Thoracic aorta (tissue), 2 donors: ENCODE results near the gene GMIP. TPM values are rescaled to one million over a fixed set of nuclear protein-coding genes. Genes with fewer than 3 reads are reported as not detected.

Source experiments
- ATAC-seq: fragments of 150-250 bp; one replicate; pipeline ENCODE4 v1.8.0; 2017; ENCODE audit warnings: low read depth; ENCODE audit not compliant: insufficient number of reproducible peaks, low FRiP score
- DNase-seq: peaks from one replicate; pipeline ENCODE4 v3.0.0-alpha.2; 2020; ENCODE audit warnings: low spot score
- H3K27ac ChIP-seq, 2 donors: fragments of 200-600 bp; sonication (generic); 1 replicate in 1 of 2; 2 replicates in 1 of 2; pipeline ENCODE4 v1.5.1; 2016; ENCODE audit warnings: mild to moderate bottlenecking in 2 of 2, moderate library complexity in 2 of 2
- H3K27me3 ChIP-seq: fragments of 200-600 bp; sonication (generic); replicated peaks from 2 replicates; pipeline ENCODE4 v1.6.0; 2016; ENCODE audit warnings: mild to moderate bottlenecking; ENCODE audit not compliant: insufficient read depth
- H3K36me3 ChIP-seq: fragments of 200-600 bp; sonication (generic); one replicate; pipeline ENCODE4 v1.5.1; 2016
- H3K4me1 ChIP-seq, 2 donors: fragments of 200-600 bp; sonication (generic); 1 replicate in 1 of 2; 2 replicates in 1 of 2; pipeline versions ENCODE4 v1.5.1 to v1.6.0; 2016; ENCODE audit warnings: low read depth in 2 of 2, mild to moderate bottlenecking in 1 of 2; ENCODE audit not compliant: control insufficient read depth in 1 of 2
- H3K4me3 ChIP-seq: fragments of 200-600 bp; sonication (generic); 2 replicates; pipeline ENCODE4 v1.5.1; 2016; ENCODE audit warnings: mild to moderate bottlenecking
- H3K9me3 ChIP-seq: fragments of 200-600 bp; sonication (generic); 2 replicates; pipeline ENCODE4 v1.5.1; 2016
- CTCF ChIP-seq: fragments of 200-600 bp; sonication (generic); IDR thresholded peaks from one replicate; pipeline ENCODE4 v1.5.1; 2019; ENCODE audit warnings: antibody characterized with exemption
- total RNA-seq, 2 donors: library from RNA; depleted of rRNA; stranded (reverse); fragments of >200 nt; gene quantifications; one replicate each; pipeline versions ENCODE4 v1.1.0 to v1.2.3, GENCODE V29; 2016

Gene GMIP
- total RNA-seq, 2 donors from 2014 or later, result 12.5 to 13.1 TPM

GRCh38 chr19:19592690-19593089 is 50.8 kb downstream of the GMIP start:
- no peaks in the 10 kb centered on the region for H3K27me3 ChIP-seq
- H3K4me3 ChIP-seq, result no peak overlapping the region
- H3K36me3 ChIP-seq, result no peaks in the 10 kb centered on the region
- H3K27ac ChIP-seq, result no peak overlapping the region
- peaks cover 0 to 6% of the 10 kb centered on the region in 2 donors for H3K4me1 ChIP-seq
- DNase-seq, result no peak
- no peak for TF ChIP-seq CTCF
- ATAC-seq, result no peak
- H3K9me3 ChIP-seq, result no peaks in the 10 kb centered on the region

- no peak for DNase-seq
Measured at GRCh38 chr19:19591133-19591825, 52.2 kb downstream of the GMIP start.

GRCh38 chr19:19588546-19588945 is 54.9 kb downstream of the GMIP start:
- DNase-seq, result no peak
- Histone ChIP-seq H3K27me3 (no peaks in the 10 kb centered on the region), H3K9me3 (no peaks in the 10 kb centered on the region), H3K27ac (no peak overlapping the region), H3K4me1 (peaks cover 0 to 6% of the 10 kb centered on the region in 2 donors), H3K4me3 (no peak overlapping the region), H3K36me3 (no peaks in the 10 kb centered on the region)
- ATAC-seq, result no peak
- TF ChIP-seq CTCF, result no peak

More at GRCh38 chr19:19591133-19591825, 52.2 kb downstream of the GMIP start:
- Histone ChIP-seq H3K27ac (no peak overlapping the region), H3K27me3 (no peaks in the 10 kb centered on the region), H3K9me3 (no peaks in the 10 kb centered on the region), H3K4me1 (peaks cover 0 to 6% of the 10 kb centered on the region in 2 donors), H3K36me3 (no peaks in the 10 kb centered on the region), H3K4me3 (no peak overlapping the region)
- no peak for ATAC-seq
- no peak for TF ChIP-seq CTCF

GRCh38 chr19:19587771-19588170 is 55.7 kb downstream of the GMIP start:
- no peak overlapping the region for H3K27ac ChIP-seq
- ATAC-seq, result no peak
- peaks cover 0 to 6% of the 10 kb centered on the region in 2 donors for H3K4me1 ChIP-seq
- no peaks in the 10 kb centered on the region for H3K36me3 ChIP-seq
- DNase-seq, result no peak
- no peaks in the 10 kb centered on the region for H3K9me3 ChIP-seq
- TF ChIP-seq CTCF, result no peak
- no peak overlapping the region for H3K4me3 ChIP-seq
- H3K27me3 ChIP-seq, result no peaks in the 10 kb centered on the region

- no peaks in the 10 kb centered on the region for H3K4me1 ChIP-seq
- no peak overlapping the region for H3K4me3 ChIP-seq
- H3K36me3 ChIP-seq, result no peaks in the 10 kb centered on the region
- ATAC-seq (no peak), DNase-seq (no peak)
- no peaks in the 10 kb centered on the region for H3K9me3 ChIP-seq
- H3K27me3 ChIP-seq, result no peaks in the 10 kb centered on the region
- no peak overlapping the region for H3K27ac ChIP-seq
- TF ChIP-seq CTCF, result no peak
Measured at GRCh38 chr19:19584356-19584755, 59.1 kb downstream of the GMIP start.
